Thyroid gland (tissue), 4 donors: ENCODE data around the gene GNG12. TPM values are rescaled to one million over a fixed set of nuclear protein-coding genes. Genes with fewer than 3 reads are reported as not detected.

Experiments
- DNase-seq, 2 donors: peaks; one replicate each; pipeline ENCODE4 v3.0.0-alpha.2; 2019
- H3K27ac ChIP-seq, 3 donors: fragments of 200-600 bp; sonication (generic); 1 replicate in 2 of 3; 2 replicates in 1 of 3; pipeline ENCODE4 v1.5.1; 2016 to 2019; ENCODE audit warnings: mild to moderate bottlenecking in 1 of 3, moderate library complexity in 1 of 3
- H3K27me3 ChIP-seq: fragments of 200-600 bp; sonication (generic); one replicate; pipeline ENCODE4 v1.5.1; 2019
- H3K36me3 ChIP-seq, 2 donors: fragments of 200-600 bp; sonication (generic); one replicate each; pipeline ENCODE4 v1.5.1; 2016 to 2019
- H3K4me1 ChIP-seq, 2 donors: fragments of 200-600 bp; sonication (generic); one replicate each; pipeline ENCODE4 v1.5.1; 2017 to 2019
- H3K4me3 ChIP-seq, 3 donors: fragments of 200-600 bp; sonication (generic); replicated peaks in 1 of 3; 1 replicate in 2 of 3; 2 replicates in 1 of 3; pipeline ENCODE4 v1.5.1; 2016; ENCODE audit warnings: mild to moderate bottlenecking in 1 of 3
- H3K9me3 ChIP-seq: fragments of 200-600 bp; sonication (generic); one replicate; pipeline ENCODE4 v1.5.1; 2017
- CTCF ChIP-seq, 6 experiments: fragments of 200-600 bp in 3 of 6; fragments of 450-650 bp in 3 of 6; sonication (generic) in 3 of 6; IDR thresholded peaks; one replicate each; pipeline ENCODE4 v1.5.1; 2016 to 2019; ENCODE audit warnings: antibody characterized with exemption in 6 of 6, mild to moderate bottlenecking in 2 of 6, inconsistent platforms in 1 of 6, moderate library complexity in 1 of 6
- POLR2A ChIP-seq, 2 donors: fragments of 450-650 bp; IDR thresholded peaks; one replicate each; pipeline ENCODE4 v1.6.1; 2017; ENCODE audit warnings: antibody characterized with exemption in 2 of 2, mild to moderate bottlenecking in 2 of 2, moderate library complexity in 1 of 2
- WGBS, 2 donors: methylation state at CpG; one replicate each; pipeline ENCODE4 v1.1.5; 2017; 5-methylcytosine and 5-hydroxymethylcytosine counted together
- intact Hi-C: fragments of 100-400 bp; cut with DNase I; formaldehyde crosslinking; loops from one replicate; pipeline ENCODE4 v1.15.1; 2023
- total RNA-seq, 4 donors: library from RNA; depleted of rRNA; stranded (reverse); fragments of >200 nt; gene quantifications; one replicate each; pipeline ENCODE4 v1.2.3, GENCODE V29; 2016

The GNG12 gene
- total RNA-seq, 4 donors from 2014 or later: 100 to 155 (median 127) TPM

GRCh38 chr1:67818725-67819301 lies 14.5 kb downstream of the GNG12 start:
- H3K4me3 ChIP-seq: no peak overlapping the region
- H3K4me1 ChIP-seq: peaks cover 15 to 24% of the 10 kb centered on the region in 2 donors
- no peaks in the 10 kb centered on the region for H3K9me3 ChIP-seq
- H3K36me3 ChIP-seq: no peaks in the 10 kb centered on the region
- no peak for DNase-seq
- intact Hi-C loops: no loop called here
- H3K27me3 ChIP-seq: no peaks in the 10 kb centered on the region
- H3K27ac ChIP-seq: no peak overlapping the region
- 91 to 95% methylated on average over 8 of the region's 8 CpGs for WGBS, 2 donors
- TF ChIP-seq CTCF (IDR thresholded peaks at IDR 0.05): no peak
- TF ChIP-seq POLR2A (IDR thresholded peaks at IDR 0.05): no peak

GRCh38 chr1:67818162-67818561 lies 15.1 kb downstream of the GNG12 start:
- no peak overlapping the region for H3K4me3 ChIP-seq
- H3K9me3 ChIP-seq: no peaks in the 10 kb centered on the region
- no peak for DNase-seq
- H3K27me3 ChIP-seq: no peaks in the 10 kb centered on the region
- 89 to 95% methylated on average over 1 of the region's 1 CpG for WGBS, 2 donors
- no peak overlapping the region for H3K27ac ChIP-seq
- intact Hi-C loops: no loop called here
- peaks cover 20 to 31% of the 10 kb centered on the region in 2 donors for H3K4me1 ChIP-seq
- no peaks in the 10 kb centered on the region for H3K36me3 ChIP-seq
- TF ChIP-seq CTCF (IDR thresholded peaks at IDR 0.05) (no peak), POLR2A (IDR thresholded peaks at IDR 0.05) (no peak)

- intact Hi-C loops: no loop called here
Observed at GRCh38 chr1:67817319-67817718, 15.9 kb downstream of the GNG12 start.

GRCh38 chr1:67816506-67816905 lies 16.8 kb downstream of the GNG12 start:
- TF ChIP-seq CTCF (IDR thresholded peaks at IDR 0.05) (no peak), POLR2A (IDR thresholded peaks at IDR 0.05) (no peak)

More at GRCh38 chr1:67817319-67817718, 15.9 kb downstream of the GNG12 start:
- TF ChIP-seq POLR2A (IDR thresholded peaks at IDR 0.05) (no peak), CTCF (IDR thresholded peaks at IDR 0.05) (no peak)
- Histone ChIP-seq H3K36me3 (no peaks in the 10 kb centered on the region), H3K4me3 (no peak overlapping the region), H3K4me1 (peaks cover 20 to 37% of the 10 kb centered on the region in 2 donors), H3K27me3 (no peaks in the 10 kb centered on the region), H3K27ac (no peak overlapping the region), H3K9me3 (no peaks in the 10 kb centered on the region)
- WGBS, 2 donors: 95 to 100% methylated on average over 1 of the region's 1 CpG
- DNase-seq: no peak

GRCh38 chr1:67816095-67816475 lies 17.2 kb downstream of the GNG12 start:
- intact Hi-C loops: no loop called here
- H3K9me3 ChIP-seq: no peaks in the 10 kb centered on the region
- DNase-seq: no peak
- no peaks in the 10 kb centered on the region for H3K36me3 ChIP-seq
- H3K27me3 ChIP-seq: no peaks in the 10 kb centered on the region
- H3K4me3 ChIP-seq: no peak overlapping the region
- H3K27ac ChIP-seq: peak overlapping the region in 1 of 3 donors; percentile 81
- H3K4me1 ChIP-seq: peaks cover 20 to 47% of the 10 kb centered on the region in 2 donors
- 96 to 97% methylated on average over 7 of the region's 7 CpGs for WGBS, 2 donors
- TF ChIP-seq CTCF (IDR thresholded peaks at IDR 0.05): no peak
- no peak for TF ChIP-seq POLR2A (IDR thresholded peaks at IDR 0.05)

More at GRCh38 chr1:67816506-67816905, 16.8 kb downstream of the GNG12 start:
- Histone ChIP-seq H3K9me3 (no peaks in the 10 kb centered on the region), H3K27ac (no peak overlapping the region), H3K4me1 (peaks cover 20 to 45% of the 10 kb centered on the region in 2 donors), H3K4me3 (no peak overlapping the region), H3K27me3 (no peaks in the 10 kb centered on the region), H3K36me3 (no peaks in the 10 kb centered on the region)
- intact Hi-C loops: no loop called here
- WGBS, 2 donors: 94 to 95% methylated on average over 4 to 6 of the region's 6 CpGs
- DNase-seq: no peak
